ENCODE data around the gene HEXIM2. TPM values are rescaled to one million over a fixed set of nuclear protein-coding genes. Genes with fewer than 3 reads are reported as not detected.

The HEXIM2 gene
- polyA plus RNA-seq, 1 of the 3 experiments (the other 2 are of a cell fraction) = 9.3 TPM

DNA sequence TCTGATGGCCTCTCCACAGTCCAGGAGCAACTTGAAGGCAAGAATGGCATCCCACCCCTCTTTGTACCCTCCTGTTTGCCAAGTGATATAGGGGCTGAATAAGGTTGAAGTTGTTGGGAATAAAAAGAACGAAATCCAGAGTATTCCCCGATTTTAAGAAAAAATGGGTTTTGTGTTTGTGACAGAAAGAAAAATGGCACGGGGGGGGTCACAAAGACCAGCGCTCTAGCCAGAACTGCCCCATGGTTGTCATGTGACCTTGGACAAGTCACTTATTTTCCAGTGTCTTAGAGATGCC lies 15.1 kb upstream of the HEXIM2 start:
- H3K36me3 ChIP-seq (replicated peaks in 1 of 2; ENCODE audit: control insufficient read depth in 1 of 2, insufficient read depth in 2 of 2, low read length in 1 of 2) = peaks cover 0 to 15% of the 10 kb centered on the region in 2 experiments
- H4K20me1 ChIP-seq (ENCODE audit: insufficient read depth) = peaks cover 24% of the 10 kb centered on the region
- peak overlapping the region; percentile 90 for H3K4me2 ChIP-seq
- peaks cover 38% of the 10 kb centered on the region for H3K79me2 ChIP-seq (ENCODE audit: insufficient read depth)
- no peaks in the 10 kb centered on the region for H3K9me3 ChIP-seq
- POLR2A ChIA-PET = interaction anchor here (1.6 kb wide), 1 partner anchor 11 kb away, joined by 8 read pairs; the partner anchor contains the start of gene ACBD4
- peak overlapping the region; percentile 99 for H3K9ac ChIP-seq
- TF ChIP-seq, protein P1, sequence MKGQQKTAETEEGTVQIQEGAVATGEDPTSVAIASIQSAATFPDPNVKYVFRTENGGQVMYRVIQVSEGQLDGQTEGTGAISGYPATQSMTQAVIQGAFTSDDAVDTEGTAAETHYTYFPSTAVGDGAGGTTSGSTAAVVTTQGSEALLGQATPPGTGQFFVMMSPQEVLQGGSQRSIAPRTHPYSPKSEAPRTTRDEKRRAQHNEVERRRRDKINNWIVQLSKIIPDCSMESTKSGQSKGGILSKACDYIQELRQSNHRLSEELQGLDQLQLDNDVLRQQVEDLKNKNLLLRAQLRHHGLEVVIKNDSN (IDR thresholded peaks at IDR 0.05; ENCODE audit: borderline replicate concordance, low read depth) = peak; percentile 34; the same call in 1 of the 2 replicates
- no peak for TF ChIP-seq MXI1 (IDR thresholded peaks at IDR 0.05; ENCODE audit: low read depth, low read length)
- peaks cover 43% of the 10 kb centered on the region for H3F3A ChIP-seq (replicated peaks; ENCODE audit: insufficient read depth)
- peak overlapping the region; percentile 99 to 100 for H3K27ac ChIP-seq (ENCODE audit: low read depth in 2 of 2, low read length in 1 of 2)
- H2AFZ ChIP-seq (ENCODE audit: low read depth) = 0 out of 2 replicates have a peak overlapping the region, but pooled peaks have one; percentile 89
- no peaks in the 10 kb centered on the region for H3K9me2 ChIP-seq
- H3K4me3 ChIP-seq (ENCODE audit: low read depth in 2 of 2, low read length in 1 of 2) = peak overlapping the region; percentile 63 to 75
- no peaks in the 10 kb centered on the region for H3K27me3 ChIP-seq (ENCODE audit: insufficient read depth)
- CTCF ChIA-PET = interaction anchor here (0.7 to 10.6 kb wide), 4 partner anchors 13 to 494 kb away, joined by 3 to 209 read pairs (median 8); partner anchors contain the start of genes ACBD4 and PLCD3
- WGBS (ENCODE audit: low lambda C conversion rate) = 94% methylated on average over 4 of the region's 4 CpGs
- H3K4me1 ChIP-seq (ENCODE audit: control insufficient read depth in 1 of 2, insufficient read depth in 2 of 2, low read depth in 1 of 2, low read length in 1 of 2) = peaks cover 14 to 22% of the 10 kb centered on the region in 2 experiments; a peak in 3 of 4 replicates
- DNase-seq = no peak

DNA sequence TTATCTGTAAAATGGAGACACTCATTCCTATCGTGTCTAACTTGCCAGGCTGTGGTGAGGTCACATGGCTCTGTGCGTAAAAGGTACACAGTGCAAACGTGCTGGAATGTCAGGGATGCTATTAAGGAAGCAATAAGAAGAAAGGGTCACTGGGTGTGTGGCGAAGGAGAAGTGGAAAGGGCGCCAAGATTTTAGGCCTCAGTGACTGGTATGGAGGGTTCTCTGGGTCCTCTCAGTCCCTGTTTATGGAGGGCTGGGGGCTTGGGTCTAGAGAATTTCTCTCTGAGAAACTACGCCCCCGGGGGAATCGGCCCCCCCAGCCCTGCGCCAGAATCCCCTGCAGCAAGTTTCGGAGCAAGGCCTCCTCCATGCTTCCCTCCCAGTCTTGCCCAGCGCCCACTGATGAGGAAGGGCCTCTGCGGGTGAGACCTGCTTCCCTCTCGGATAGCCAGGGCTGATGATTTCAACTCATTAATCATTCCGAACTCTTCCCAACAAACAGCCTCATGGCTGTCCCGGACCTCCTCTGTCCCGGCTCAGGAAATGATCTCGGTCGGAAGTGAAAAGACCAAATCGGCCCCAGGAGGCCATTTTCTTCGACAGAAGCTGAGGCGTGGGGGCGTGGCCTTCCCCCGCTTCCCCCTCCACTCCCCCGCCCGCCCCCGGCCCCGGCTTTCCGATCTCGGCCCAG lies 14.6 kb upstream of the HEXIM2 start:
- TF ChIP-seq, protein P2, sequence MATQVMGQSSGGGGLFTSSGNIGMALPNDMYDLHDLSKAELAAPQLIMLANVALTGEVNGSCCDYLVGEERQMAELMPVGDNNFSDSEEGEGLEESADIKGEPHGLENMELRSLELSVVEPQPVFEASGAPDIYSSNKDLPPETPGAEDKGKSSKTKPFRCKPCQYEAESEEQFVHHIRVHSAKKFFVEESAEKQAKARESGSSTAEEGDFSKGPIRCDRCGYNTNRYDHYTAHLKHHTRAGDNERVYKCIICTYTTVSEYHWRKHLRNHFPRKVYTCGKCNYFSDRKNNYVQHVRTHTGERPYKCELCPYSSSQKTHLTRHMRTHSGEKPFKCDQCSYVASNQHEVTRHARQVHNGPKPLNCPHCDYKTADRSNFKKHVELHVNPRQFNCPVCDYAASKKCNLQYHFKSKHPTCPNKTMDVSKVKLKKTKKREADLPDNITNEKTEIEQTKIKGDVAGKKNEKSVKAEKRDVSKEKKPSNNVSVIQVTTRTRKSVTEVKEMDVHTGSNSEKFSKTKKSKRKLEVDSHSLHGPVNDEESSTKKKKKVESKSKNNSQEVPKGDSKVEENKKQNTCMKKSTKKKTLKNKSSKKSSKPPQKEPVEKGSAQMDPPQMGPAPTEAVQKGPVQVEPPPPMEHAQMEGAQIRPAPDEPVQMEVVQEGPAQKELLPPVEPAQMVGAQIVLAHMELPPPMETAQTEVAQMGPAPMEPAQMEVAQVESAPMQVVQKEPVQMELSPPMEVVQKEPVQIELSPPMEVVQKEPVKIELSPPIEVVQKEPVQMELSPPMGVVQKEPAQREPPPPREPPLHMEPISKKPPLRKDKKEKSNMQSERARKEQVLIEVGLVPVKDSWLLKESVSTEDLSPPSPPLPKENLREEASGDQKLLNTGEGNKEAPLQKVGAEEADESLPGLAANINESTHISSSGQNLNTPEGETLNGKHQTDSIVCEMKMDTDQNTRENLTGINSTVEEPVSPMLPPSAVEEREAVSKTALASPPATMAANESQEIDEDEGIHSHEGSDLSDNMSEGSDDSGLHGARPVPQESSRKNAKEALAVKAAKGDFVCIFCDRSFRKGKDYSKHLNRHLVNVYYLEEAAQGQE (IDR thresholded peaks at IDR 0.05; ENCODE audit: low read depth, low read length) = no peak
- TF ChIP-seq, protein P3, sequence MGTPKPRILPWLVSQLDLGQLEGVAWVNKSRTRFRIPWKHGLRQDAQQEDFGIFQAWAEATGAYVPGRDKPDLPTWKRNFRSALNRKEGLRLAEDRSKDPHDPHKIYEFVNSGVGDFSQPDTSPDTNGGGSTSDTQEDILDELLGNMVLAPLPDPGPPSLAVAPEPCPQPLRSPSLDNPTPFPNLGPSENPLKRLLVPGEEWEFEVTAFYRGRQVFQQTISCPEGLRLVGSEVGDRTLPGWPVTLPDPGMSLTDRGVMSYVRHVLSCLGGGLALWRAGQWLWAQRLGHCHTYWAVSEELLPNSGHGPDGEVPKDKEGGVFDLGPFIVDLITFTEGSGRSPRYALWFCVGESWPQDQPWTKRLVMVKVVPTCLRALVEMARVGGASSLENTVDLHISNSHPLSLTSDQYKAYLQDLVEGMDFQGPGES (IDR thresholded peaks at IDR 0.05; ENCODE audit: low read depth, low read length) = no peak
- TF ChIP-seq POLR2AphosphoS5 (IDR thresholded peaks at IDR 0.05; ENCODE audit: low read depth, low read length) (no peak; the same call in 1 of the 2 replicates), TEAD4 (IDR thresholded peaks at IDR 0.05; ENCODE audit: borderline replicate concordance, insufficient read depth) (no peak), TAF1 (IDR thresholded peaks at IDR 0.05; ENCODE audit: borderline replicate concordance, low read depth, low read length) (peak; percentile 80; the same call in 1 of the 2 replicates), SIN3A (IDR thresholded peaks at IDR 0.05; ENCODE audit: borderline replicate concordance, low read depth, low read length) (no peak), YY1 (IDR thresholded peaks at IDR 0.05; ENCODE audit: low read depth) (peak; percentile 80; the same call in 1 of the 2 replicates), RAD21 (IDR thresholded peaks at IDR 0.05; ENCODE audit: low read length) (no peak), MEF2A (IDR thresholded peaks at IDR 0.05; ENCODE audit: borderline replicate concordance, low read depth) (no peak), GABPA (IDR thresholded peaks at IDR 0.05; ENCODE audit: low read depth) (peak; percentile 31; the same call in 1 of the 2 replicates)
- TF ChIP-seq, protein P4, sequence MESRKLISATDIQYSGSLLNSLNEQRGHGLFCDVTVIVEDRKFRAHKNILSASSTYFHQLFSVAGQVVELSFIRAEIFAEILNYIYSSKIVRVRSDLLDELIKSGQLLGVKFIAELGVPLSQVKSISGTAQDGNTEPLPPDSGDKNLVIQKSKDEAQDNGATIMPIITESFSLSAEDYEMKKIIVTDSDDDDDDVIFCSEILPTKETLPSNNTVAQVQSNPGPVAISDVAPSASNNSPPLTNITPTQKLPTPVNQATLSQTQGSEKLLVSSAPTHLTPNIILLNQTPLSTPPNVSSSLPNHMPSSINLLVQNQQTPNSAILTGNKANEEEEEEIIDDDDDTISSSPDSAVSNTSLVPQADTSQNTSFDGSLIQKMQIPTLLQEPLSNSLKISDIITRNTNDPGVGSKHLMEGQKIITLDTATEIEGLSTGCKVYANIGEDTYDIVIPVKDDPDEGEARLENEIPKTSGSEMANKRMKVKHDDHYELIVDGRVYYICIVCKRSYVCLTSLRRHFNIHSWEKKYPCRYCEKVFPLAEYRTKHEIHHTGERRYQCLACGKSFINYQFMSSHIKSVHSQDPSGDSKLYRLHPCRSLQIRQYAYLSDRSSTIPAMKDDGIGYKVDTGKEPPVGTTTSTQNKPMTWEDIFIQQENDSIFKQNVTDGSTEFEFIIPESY (IDR thresholded peaks at IDR 0.05; ENCODE audit: borderline replicate concordance, low read depth) = no peak
- TF ChIP-seq, protein P5, sequence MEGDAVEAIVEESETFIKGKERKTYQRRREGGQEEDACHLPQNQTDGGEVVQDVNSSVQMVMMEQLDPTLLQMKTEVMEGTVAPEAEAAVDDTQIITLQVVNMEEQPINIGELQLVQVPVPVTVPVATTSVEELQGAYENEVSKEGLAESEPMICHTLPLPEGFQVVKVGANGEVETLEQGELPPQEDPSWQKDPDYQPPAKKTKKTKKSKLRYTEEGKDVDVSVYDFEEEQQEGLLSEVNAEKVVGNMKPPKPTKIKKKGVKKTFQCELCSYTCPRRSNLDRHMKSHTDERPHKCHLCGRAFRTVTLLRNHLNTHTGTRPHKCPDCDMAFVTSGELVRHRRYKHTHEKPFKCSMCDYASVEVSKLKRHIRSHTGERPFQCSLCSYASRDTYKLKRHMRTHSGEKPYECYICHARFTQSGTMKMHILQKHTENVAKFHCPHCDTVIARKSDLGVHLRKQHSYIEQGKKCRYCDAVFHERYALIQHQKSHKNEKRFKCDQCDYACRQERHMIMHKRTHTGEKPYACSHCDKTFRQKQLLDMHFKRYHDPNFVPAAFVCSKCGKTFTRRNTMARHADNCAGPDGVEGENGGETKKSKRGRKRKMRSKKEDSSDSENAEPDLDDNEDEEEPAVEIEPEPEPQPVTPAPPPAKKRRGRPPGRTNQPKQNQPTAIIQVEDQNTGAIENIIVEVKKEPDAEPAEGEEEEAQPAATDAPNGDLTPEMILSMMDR (IDR thresholded peaks at IDR 0.05) = no peak
- Histone ChIP-seq H3K4me3 (ENCODE audit: low read depth in 2 of 2, low read length in 1 of 2) (peak overlapping the region; percentile 63 to 75), H2AFZ (ENCODE audit: low read depth) (peak overlapping the region; percentile 89), H3K4me1 (ENCODE audit: control insufficient read depth in 1 of 2, insufficient read depth in 2 of 2, low read depth in 1 of 2, low read length in 1 of 2) (peaks cover 17 to 25% of the 10 kb centered on the region in 2 experiments; a peak in 3 of 4 replicates), H3K9me3 (no peaks in the 10 kb centered on the region), H3K27me3 (ENCODE audit: insufficient read depth) (no peaks in the 10 kb centered on the region), H3F3A (replicated peaks; ENCODE audit: insufficient read depth) (peaks cover 46% of the 10 kb centered on the region), H3K4me2 (peak overlapping the region; percentile 90), H3K36me3 (replicated peaks in 1 of 2; ENCODE audit: control insufficient read depth in 1 of 2, insufficient read depth in 2 of 2, low read length in 1 of 2) (peaks cover 0 to 15% of the 10 kb centered on the region in 2 experiments), H3K9ac (peak overlapping the region; percentile 99), H4K20me1 (ENCODE audit: insufficient read depth) (peaks cover 28% of the 10 kb centered on the region), H3K79me2 (ENCODE audit: insufficient read depth) (peaks cover 42% of the 10 kb centered on the region), H3K27ac (ENCODE audit: low read depth in 2 of 2, low read length in 1 of 2) (peak overlapping the region; percentile 99 to 100), H3K9me2 (no peaks in the 10 kb centered on the region)
- CTCF ChIA-PET = interaction anchor here (0.8 to 10.6 kb wide), 6 partner anchors 13 to 71 kb away, joined by 3 to 209 read pairs (median 33); partner anchors contain the start of genes ACBD4 and PLCD3
- POLR2A ChIA-PET = interaction anchor here (1.2 to 6.1 kb wide), 6 partner anchors 10 to 100 kb away, joined by 4 to 210 read pairs (median 26); partner anchors contain the start of genes ACBD4 and HEXIM2
- peak; percentile 86 for DNase-seq
- WGBS (ENCODE audit: low lambda C conversion rate) = 14% methylated on average over 19 of the region's 29 CpGs
